ENCODE results near the gene BTK.

Gene BTK

GRCh38 chrX:101303790-101304189 lies 82.2 kb downstream of the BTK start:
- Histone ChIP-seq H3K27ac (ENCODE audit: low read length) (no peak overlapping the region), H3K4me1 (ENCODE audit: control insufficient read depth, low read depth, low read length) (no peaks in the 10 kb centered on the region), H3K9ac (ENCODE audit: low read length) (no peak overlapping the region), H3K36me3 (ENCODE audit: control insufficient read depth, low read depth, low read length) (no peaks in the 10 kb centered on the region), H3K27me3 (ENCODE audit: control insufficient read depth, insufficient read depth, low read length) (no peaks in the 10 kb centered on the region), H3K9me3 (ENCODE audit: control insufficient read depth, low read depth, low read length) (no peaks in the 10 kb centered on the region), H3K4me3 (ENCODE audit: low read length) (no peak overlapping the region)

All from iPS-18a (cell line).